DMS114 treated with DMSO at 0.1 percent for 48 hours (cell line): ENCODE data around the gene BATF.

Source experiments
- DNase-seq: peaks from one replicate; lab custom pipeline; 2025; ENCODE audit not compliant: unreplicated experiment; lab: John Stamatoyannopoulos, UW

The BATF gene

GRCh38 chr14:75531660-75532317, 9.5 kb downstream of the BATF start:
- DNase-seq = no peak

- DNase-seq = no peak
Observed at GRCh38 chr14:75533791-75534555, 11.7 kb downstream of the BATF start.

GRCh38 chr14:75535164-75535898, 13.1 kb downstream of the BATF start:
- DNase-seq = no peak

GRCh38 chr14:75537071-75537470, 14.8 kb downstream of the BATF start:
- no peak for DNase-seq

GRCh38 chr14:75539162-75539560, 16.9 kb downstream of the BATF start:
- no peak for DNase-seq

GRCh38 chr14:75539561-75540478, 17.6 kb downstream of the BATF start:
- DNase-seq = no peak

GRCh38 chr14:75540479-75540851, 18.2 kb downstream of the BATF start:
- no peak for DNase-seq

- DNase-seq = no peak
Observed at GRCh38 chr14:75542588-75543091, 20.4 kb downstream of the BATF start.

GRCh38 chr14:75543253-75543652, 21.0 kb downstream of the BATF start:
- no peak for DNase-seq

GRCh38 chr14:75543786-75544185, 21.5 kb downstream of the BATF start:
- no peak for DNase-seq

- no peak for DNase-seq
Observed at GRCh38 chr14:75545907-75546306, 23.6 kb downstream of the BATF start.

GRCh38 chr14:75547552-75548250, 25.4 kb downstream of the BATF start:
- DNase-seq = no peak

GRCh38 chr14:75548544-75548943, 26.3 kb downstream of the BATF start:
- no peak for DNase-seq

- no peak for DNase-seq
Observed at GRCh38 chr14:75549169-75549568, 26.9 kb downstream of the BATF start.

GRCh38 chr14:75551021-75551420, 28.8 kb downstream of the BATF start:
- no peak for DNase-seq

- DNase-seq = no peak
Observed at GRCh38 chr14:75553157-75553556, 30.9 kb downstream of the BATF start.

- no peak for DNase-seq
Observed at GRCh38 chr14:75553761-75554364, 31.6 kb downstream of the BATF start.

- DNase-seq = no peak
Observed at GRCh38 chr14:75554482-75554881, 32.2 kb downstream of the BATF start.

- DNase-seq = no peak
Observed at GRCh38 chr14:75558440-75558839, 36.2 kb downstream of the BATF start.

GRCh38 chr14:75559045-75559444, 36.8 kb downstream of the BATF start:
- DNase-seq = no peak
